Tibial nerve (tissue), 4 donors: ENCODE data around the gene OGN.

Experiments
- EP300 ChIP-seq, 2 donors: sonication (generic); formaldehyde crosslinking; IDR thresholded peaks; one replicate each; pipeline ENCODE4 v1.6.1; 2017; ENCODE audit warnings: antibody characterized with exemption in 2 of 2, mild to moderate bottlenecking in 1 of 2
- TF ChIP-seq, protein P1 (sequence below), 5 experiments: fragments of 200-600 bp in 3 of 5; fragments of 450-650 bp in 2 of 5; sonication (generic) in 3 of 5; IDR thresholded peaks; one replicate each; pipeline ENCODE4 v1.5.1; 2016 to 2019; ENCODE audit warnings: antibody characterized with exemption in 5 of 5, mild to moderate bottlenecking in 3 of 5, moderate library complexity in 2 of 5

DNA sequence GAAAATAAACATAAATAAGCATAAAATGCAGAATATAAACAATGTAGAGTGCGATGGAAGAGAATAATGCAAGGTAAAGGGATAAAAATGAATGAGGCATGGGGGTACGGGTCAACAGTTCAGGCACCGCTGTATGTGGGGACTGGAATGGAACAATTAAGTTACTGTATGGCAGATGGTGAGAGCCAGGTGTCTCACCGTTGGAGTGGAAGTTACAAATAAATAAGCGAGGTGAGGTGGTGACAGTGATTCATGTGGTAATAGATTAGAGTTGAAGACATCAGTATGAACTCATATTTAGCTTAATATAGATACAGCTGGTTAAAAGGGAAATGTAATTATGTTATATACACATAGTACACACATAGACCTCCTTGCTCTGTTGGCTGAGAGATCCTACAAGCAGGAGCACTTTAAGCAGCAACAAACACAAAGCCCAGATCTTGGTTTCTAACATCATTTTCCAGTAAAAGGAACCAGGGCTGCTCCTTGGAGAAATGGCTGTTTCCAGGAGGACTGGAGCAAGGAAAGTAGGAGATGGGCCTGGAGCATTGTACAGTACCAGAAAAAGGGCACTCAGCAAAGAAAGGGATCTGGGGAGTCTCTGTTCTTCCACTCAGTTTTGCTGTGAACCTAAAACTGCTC, 22.2 kb upstream of the OGN start:
- TF ChIP-seq, protein P1, sequence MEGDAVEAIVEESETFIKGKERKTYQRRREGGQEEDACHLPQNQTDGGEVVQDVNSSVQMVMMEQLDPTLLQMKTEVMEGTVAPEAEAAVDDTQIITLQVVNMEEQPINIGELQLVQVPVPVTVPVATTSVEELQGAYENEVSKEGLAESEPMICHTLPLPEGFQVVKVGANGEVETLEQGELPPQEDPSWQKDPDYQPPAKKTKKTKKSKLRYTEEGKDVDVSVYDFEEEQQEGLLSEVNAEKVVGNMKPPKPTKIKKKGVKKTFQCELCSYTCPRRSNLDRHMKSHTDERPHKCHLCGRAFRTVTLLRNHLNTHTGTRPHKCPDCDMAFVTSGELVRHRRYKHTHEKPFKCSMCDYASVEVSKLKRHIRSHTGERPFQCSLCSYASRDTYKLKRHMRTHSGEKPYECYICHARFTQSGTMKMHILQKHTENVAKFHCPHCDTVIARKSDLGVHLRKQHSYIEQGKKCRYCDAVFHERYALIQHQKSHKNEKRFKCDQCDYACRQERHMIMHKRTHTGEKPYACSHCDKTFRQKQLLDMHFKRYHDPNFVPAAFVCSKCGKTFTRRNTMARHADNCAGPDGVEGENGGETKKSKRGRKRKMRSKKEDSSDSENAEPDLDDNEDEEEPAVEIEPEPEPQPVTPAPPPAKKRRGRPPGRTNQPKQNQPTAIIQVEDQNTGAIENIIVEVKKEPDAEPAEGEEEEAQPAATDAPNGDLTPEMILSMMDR (IDR thresholded peaks at IDR 0.05), result no peak
- TF ChIP-seq EP300 (IDR thresholded peaks at IDR 0.05), result no peak
